Keratinocyte (primary cell): ENCODE measurements around the gene CYB5A. TPM values are rescaled to one million over a fixed set of nuclear protein-coding genes. Genes with fewer than 3 reads are reported as not detected.
"Not testable (repeated sequence)": the region's sequence is repeated elsewhere in the genome, so short reads cannot be mapped to it uniquely, and the experiment has no call there.

ENCODE experiments used
- DNase-seq: peaks from one replicate; pipeline ENCODE4 v3.0.0-alpha.2; 2011; ENCODE audit warnings: low read depth, missing footprints, low spot score
- FAIRE-seq: peaks from 2 replicates; lab custom pipeline; 2011; peaks lifted over from hg19 to GRCh38; lab: Jason Lieb, UNC
- H2AFZ ChIP-seq: 2 replicates; pipeline ENCODE4 v1.6.0; 2012; ENCODE audit warnings: low read length, control low read depth, inconsistent platforms; ENCODE audit not compliant: control insufficient read depth
- H3K27ac ChIP-seq: 2 replicates; pipeline ENCODE4 v1.5.1; 2011; ENCODE audit warnings: low read length; ENCODE audit not compliant: control insufficient read depth, insufficient read depth
- H3K27me3 ChIP-seq: 3 replicates; pipeline ENCODE4 v1.6.0; 2011; ENCODE audit warnings: low read length; ENCODE audit not compliant: control insufficient read depth, insufficient read depth; ENCODE audit errors: extremely low read depth
- H3K36me3 ChIP-seq, 2 experiments: 2 replicates in 1 of 2; 3 replicates in 1 of 2; pipeline ENCODE4 v1.5.1; 2011; ENCODE audit warnings: low read length in 2 of 2, mild to moderate bottlenecking in 1 of 2; ENCODE audit not compliant: control insufficient read depth in 2 of 2, insufficient read depth in 2 of 2; ENCODE audit errors: extremely low read depth in 1 of 2
- H3K4me1 ChIP-seq: 3 replicates; pipeline ENCODE4 v1.5.1; 2011; ENCODE audit warnings: low read length; ENCODE audit not compliant: control insufficient read depth, insufficient read depth; ENCODE audit errors: extremely low read depth
- H3K4me2 ChIP-seq: 3 replicates; pipeline ENCODE4 v1.6.0; 2011; ENCODE audit warnings: low read depth, low read length; ENCODE audit not compliant: control insufficient read depth, insufficient read depth; ENCODE audit errors: extremely low read depth
- H3K4me3 ChIP-seq, 3 experiments: fragments of 200-600 bp in 1 of 3; sonication (generic) in 1 of 3; 2 replicates in 2 of 3; 3 replicates in 1 of 3; pipeline ENCODE4 v1.5.1; 2011 to 2016; ENCODE audit warnings: low read length in 3 of 3, mild to moderate bottlenecking in 3 of 3, control low read depth in 2 of 3, inconsistent platforms in 1 of 3, low read depth in 1 of 3, mixed read lengths in 1 of 3, mixed run types in 1 of 3, moderate library complexity in 1 of 3; ENCODE audit not compliant: control insufficient read depth in 2 of 3, insufficient read depth in 2 of 3; ENCODE audit errors: extremely low read depth in 1 of 3
- H3K79me2 ChIP-seq: 2 replicates; pipeline ENCODE4 v1.6.0; 2012; ENCODE audit warnings: low read length; ENCODE audit not compliant: control insufficient read depth, insufficient read depth
- H3K9ac ChIP-seq: 3 replicates; pipeline ENCODE4 v1.6.0; 2011; ENCODE audit warnings: low read length; ENCODE audit not compliant: control insufficient read depth, insufficient read depth; ENCODE audit errors: extremely low read depth
- H3K9me1 ChIP-seq: 3 replicates; pipeline ENCODE4 v1.6.0; 2011; ENCODE audit warnings: low read length; ENCODE audit not compliant: control insufficient read depth, insufficient read depth; ENCODE audit errors: extremely low read depth
- H3K9me3 ChIP-seq: 2 replicates; pipeline ENCODE4 v1.5.1; 2012; ENCODE audit warnings: low read depth, low read length; ENCODE audit not compliant: control insufficient read depth
- H4K20me1 ChIP-seq: 3 replicates; pipeline ENCODE4 v1.6.0; 2011; ENCODE audit warnings: low read length; ENCODE audit not compliant: control insufficient read depth, insufficient read depth; ENCODE audit errors: extremely low read depth
- CTCF ChIP-seq, 3 experiments: IDR thresholded peaks in 1 of 3; conservative IDR thresholded peaks in 1 of 3; optimal IDR thresholded peaks in 1 of 3; 2 replicates in 2 of 3; 3 replicates in 1 of 3; pipeline versions ENCODE3 to v1.5.1; 2011; ENCODE audit warnings: low read length in 3 of 3, mild to moderate bottlenecking in 3 of 3, moderate library complexity in 2 of 3, control low read depth in 1 of 3, inconsistent platforms in 1 of 3; ENCODE audit not compliant: insufficient read depth in 2 of 3; ENCODE audit errors: extremely low read depth in 1 of 3
- EZH2 ChIP-seq: IDR thresholded peaks from one replicate; pipeline ENCODE4 v1.6.1; 2012; ENCODE audit warnings: inconsistent platforms, mild to moderate bottlenecking, low read length, moderate library complexity
- dilution Hi-C: fragments of 300-500 bp; cut with MboI; formaldehyde crosslinking; loops from one replicate; pipeline ENCODE4 v1.7.0; 2020; ENCODE audit warnings: low sequenced_read_pairs; ENCODE audit not compliant: extremely low pct_ligation_motif_present
- polyA plus RNA-seq, 5 experiments: library from polyadenylated mRNA; depleted of rRNA in 3 of 5; stranded (reverse) in 3 of 5; stranded (forward) in 1 of 5; unstranded in 1 of 5; fragments of >200 nt; gene quantifications; 1 replicate in 1 of 5; 2 replicates in 3 of 5; 3 replicates in 1 of 5; pipeline versions ENCODE4 v1.2.1 to v1.2.3, GENCODE V29; 2011 to 2012; ENCODE audit warnings: missing spikeins in 2 of 5, low read depth in 1 of 5, low replicate concordance in 1 of 5

Gene CYB5A
- polyA plus RNA-seq, 1 donor (not counting 4 experiments of a cell fraction or from before 2014, with no cell fraction given), result 49.4 TPM

GRCh38 chr18:74286106-74286855 lies 5.5 kb downstream of the CYB5A start:
- Histone ChIP-seq H3K9me1 (no peaks in the 10 kb centered on the region), H3K4me1 (no peaks in the 10 kb centered on the region), H3K9ac (no peak overlapping the region), H3K27me3 (no peaks in the 10 kb centered on the region), H2AFZ (no peak overlapping the region), H3K9me3 (no peaks in the 10 kb centered on the region), H3K4me2 (no peak overlapping the region), H3K36me3 (no peaks in the 10 kb centered on the region), H3K4me3 (no peak overlapping the region), H3K79me2 (no peaks in the 10 kb centered on the region), H3K27ac (no peak overlapping the region), H4K20me1 (no peaks in the 10 kb centered on the region)
- dilution Hi-C loops, result no loop called here
- TF ChIP-seq EZH2 (no peak), CTCF (optimal IDR thresholded peaks at IDR 0.05 in 1 of 3, IDR thresholded peaks at IDR 0.05 in 1 of 3, conservative IDR thresholded peaks at IDR 0.05 in 1 of 3; ENCODE audit: extremely low read depth in 1 of 3, insufficient read depth in 2 of 3, low read length in 3 of 3) (no peak)
- DNase-seq (no peak), FAIRE-seq (no peak)

GRCh38 chr18:74285583-74285982 lies 6.2 kb downstream of the CYB5A start:
- H3K36me3 ChIP-seq, H3K27ac ChIP-seq, H3K4me1 ChIP-seq, H3K79me2 ChIP-seq, H4K20me1 ChIP-seq, dilution Hi-C loops, H3K9me3 ChIP-seq, FAIRE-seq, H3K27me3 ChIP-seq, H3K9me1 ChIP-seq, H3K4me3 ChIP-seq, DNase-seq, H3K9ac ChIP-seq, H2AFZ ChIP-seq, H3K4me2 ChIP-seq: not testable (repeated sequence)

DNA sequence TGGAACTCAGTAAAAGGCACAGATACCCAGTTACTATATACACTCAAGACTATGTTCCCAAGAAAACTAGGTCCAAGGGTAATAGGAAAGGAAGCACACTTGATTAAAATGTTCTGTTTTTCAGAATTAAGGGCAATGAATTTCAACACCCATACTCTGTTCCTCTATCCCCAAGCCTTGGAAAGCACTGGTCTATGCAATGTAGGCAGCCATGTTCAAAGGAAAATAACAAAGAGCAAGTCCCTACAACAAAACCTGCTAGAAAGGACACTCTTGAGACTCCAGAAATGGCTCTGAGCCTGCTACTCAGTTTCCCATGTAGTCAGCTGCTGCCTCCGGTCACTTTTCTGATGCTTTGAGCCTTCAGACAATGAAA lies 6.8 kb downstream of the CYB5A start:
- H3K9me3 ChIP-seq, result no peaks in the 10 kb centered on the region
- no peaks in the 10 kb centered on the region for H3K4me1 ChIP-seq
- H3K9ac ChIP-seq, result no peak overlapping the region
- no peaks in the 10 kb centered on the region for H3K36me3 ChIP-seq
- DNase-seq (no peak), FAIRE-seq (no peak)
- no peaks in the 10 kb centered on the region for H3K79me2 ChIP-seq
- dilution Hi-C loops, result no loop called here
- no peak overlapping the region for H3K27ac ChIP-seq
- no peaks in the 10 kb centered on the region for H3K9me1 ChIP-seq
- H3K4me2 ChIP-seq, result no peak overlapping the region
- H3K27me3 ChIP-seq, result no peaks in the 10 kb centered on the region
- H3K4me3 ChIP-seq, result no peak overlapping the region
- TF ChIP-seq CTCF (optimal IDR thresholded peaks at IDR 0.05 in 1 of 3, IDR thresholded peaks at IDR 0.05 in 1 of 3, conservative IDR thresholded peaks at IDR 0.05 in 1 of 3; ENCODE audit: extremely low read depth in 1 of 3, insufficient read depth in 2 of 3, low read length in 3 of 3) (no peak), EZH2 (no peak)
- no peaks in the 10 kb centered on the region for H4K20me1 ChIP-seq
- H2AFZ ChIP-seq, result no peak overlapping the region
